ENCODE data around the gene ADAMTS12. TPM values are rescaled to one million over a fixed set of nuclear protein-coding genes. Genes with fewer than 3 reads are reported as not detected.

ADAMTS12 gene
- total and polyA plus RNA-seq, 2 experiments from 2014 or later = 9.1 to 17.1 TPM

- TF ChIP-seq, protein P1, sequence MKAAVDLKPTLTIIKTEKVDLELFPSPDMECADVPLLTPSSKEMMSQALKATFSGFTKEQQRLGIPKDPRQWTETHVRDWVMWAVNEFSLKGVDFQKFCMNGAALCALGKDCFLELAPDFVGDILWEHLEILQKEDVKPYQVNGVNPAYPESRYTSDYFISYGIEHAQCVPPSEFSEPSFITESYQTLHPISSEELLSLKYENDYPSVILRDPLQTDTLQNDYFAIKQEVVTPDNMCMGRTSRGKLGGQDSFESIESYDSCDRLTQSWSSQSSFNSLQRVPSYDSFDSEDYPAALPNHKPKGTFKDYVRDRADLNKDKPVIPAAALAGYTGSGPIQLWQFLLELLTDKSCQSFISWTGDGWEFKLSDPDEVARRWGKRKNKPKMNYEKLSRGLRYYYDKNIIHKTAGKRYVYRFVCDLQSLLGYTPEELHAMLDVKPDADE (IDR thresholded peaks at IDR 0.05) = no peak
- TF ChIP-seq EZH2 (IDR thresholded peaks at IDR 0.05; ENCODE audit: low read depth, unreplicated experiment) = no peak
- no peak for TF ChIP-seq ZNF114 (CRISPR knock-in tag; IDR thresholded peaks at IDR 0.05)
- TF ChIP-seq NANOG (IDR thresholded peaks at IDR 0.05; ENCODE audit: borderline replicate concordance) = no peak
- TF ChIP-seq ZNF462 (CRISPR knock-in tag; IDR thresholded peaks at IDR 0.05) = no peak
- no peak for TF ChIP-seq ZNF331 (CRISPR knock-in tag; IDR thresholded peaks at IDR 0.05; ENCODE audit: low read depth)
These were observed 179.1 kb downstream of the ADAMTS12 start (continued) for GRCh38 chr5:33712664-33713063.

- DNase-seq (ENCODE audit: low spot score) = no peak
- H3K36me3 Mint-ChIP-seq (ENCODE audit: low read depth) = peaks cover 34% of the 10 kb centered on the region; the same call in 2 of the 3 replicates
- H3K27ac Mint-ChIP-seq = no peak overlapping the region
- no peak overlapping the region for H3K4me2 ChIP-seq
- no peak overlapping the region for H3K4me3 Mint-ChIP-seq
- H3K4me3 ChIP-seq = no peak overlapping the region
- H3K4me1 Mint-ChIP-seq = no peaks in the 10 kb centered on the region
- no peaks in the 10 kb centered on the region for H3K36me3 ChIP-seq (ENCODE audit: insufficient read depth)
- no peaks in the 10 kb centered on the region for H3K27me3 ChIP-seq (ENCODE audit: insufficient read depth)
- H2AFZ ChIP-seq = no peak overlapping the region
- peaks cover 6% of the 10 kb centered on the region; the same call in 1 of the 2 replicates for H3K79me2 ChIP-seq (replicated peaks; ENCODE audit: insufficient read depth)
- H3K9me2 ChIP-seq (ENCODE audit: insufficient read depth) = peaks cover 3% of the 10 kb centered on the region; the same call in 1 of the 2 replicates
- peaks cover 2% of the 10 kb centered on the region for H3K27me3 Mint-ChIP-seq (ENCODE audit: insufficient read depth, low read depth, poor library complexity)
- H3F3A ChIP-seq (replicated peaks; ENCODE audit: low read depth) = no peaks in the 10 kb centered on the region
- H3K9me3 Mint-ChIP-seq = peaks cover 27% of the 10 kb centered on the region; the same call in 2 of the 3 replicates
- H4K20me1 ChIP-seq (replicated peaks; ENCODE audit: insufficient read depth) = no peaks in the 10 kb centered on the region
- 0 out of 2 replicates have a peak, but pooled peaks cover 7% of the 10 kb centered on the region for H3K4me1 ChIP-seq (ENCODE audit: insufficient read depth)
- ATAC-seq = no peak
- H3K27ac ChIP-seq (ENCODE audit: low read depth) = no peak overlapping the region
- TF ChIP-seq EZH2phosphoT487 (IDR thresholded peaks at IDR 0.05; ENCODE audit: unreplicated experiment) (no peak), POLR2AphosphoS5 (IDR thresholded peaks at IDR 0.05; ENCODE audit: low read depth) (no peak), EZH2 (IDR thresholded peaks at IDR 0.05; ENCODE audit: low read depth, unreplicated experiment) (no peak), STAT1 (IDR thresholded peaks at IDR 0.05; ENCODE audit: unreplicated experiment) (no peak), JUNB (IDR thresholded peaks at IDR 0.05; ENCODE audit: unreplicated experiment) (no peak), NANOG (IDR thresholded peaks at IDR 0.05; ENCODE audit: borderline replicate concordance) (no peak), ZNF331 (CRISPR knock-in tag; IDR thresholded peaks at IDR 0.05; ENCODE audit: low read depth) (no peak)
- TF ChIP-seq, protein P2, sequence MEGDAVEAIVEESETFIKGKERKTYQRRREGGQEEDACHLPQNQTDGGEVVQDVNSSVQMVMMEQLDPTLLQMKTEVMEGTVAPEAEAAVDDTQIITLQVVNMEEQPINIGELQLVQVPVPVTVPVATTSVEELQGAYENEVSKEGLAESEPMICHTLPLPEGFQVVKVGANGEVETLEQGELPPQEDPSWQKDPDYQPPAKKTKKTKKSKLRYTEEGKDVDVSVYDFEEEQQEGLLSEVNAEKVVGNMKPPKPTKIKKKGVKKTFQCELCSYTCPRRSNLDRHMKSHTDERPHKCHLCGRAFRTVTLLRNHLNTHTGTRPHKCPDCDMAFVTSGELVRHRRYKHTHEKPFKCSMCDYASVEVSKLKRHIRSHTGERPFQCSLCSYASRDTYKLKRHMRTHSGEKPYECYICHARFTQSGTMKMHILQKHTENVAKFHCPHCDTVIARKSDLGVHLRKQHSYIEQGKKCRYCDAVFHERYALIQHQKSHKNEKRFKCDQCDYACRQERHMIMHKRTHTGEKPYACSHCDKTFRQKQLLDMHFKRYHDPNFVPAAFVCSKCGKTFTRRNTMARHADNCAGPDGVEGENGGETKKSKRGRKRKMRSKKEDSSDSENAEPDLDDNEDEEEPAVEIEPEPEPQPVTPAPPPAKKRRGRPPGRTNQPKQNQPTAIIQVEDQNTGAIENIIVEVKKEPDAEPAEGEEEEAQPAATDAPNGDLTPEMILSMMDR (conservative IDR thresholded peaks at IDR 0.05; ENCODE audit: low read depth in 2 of 2) = no peak
- TF ChIP-seq, protein P3, sequence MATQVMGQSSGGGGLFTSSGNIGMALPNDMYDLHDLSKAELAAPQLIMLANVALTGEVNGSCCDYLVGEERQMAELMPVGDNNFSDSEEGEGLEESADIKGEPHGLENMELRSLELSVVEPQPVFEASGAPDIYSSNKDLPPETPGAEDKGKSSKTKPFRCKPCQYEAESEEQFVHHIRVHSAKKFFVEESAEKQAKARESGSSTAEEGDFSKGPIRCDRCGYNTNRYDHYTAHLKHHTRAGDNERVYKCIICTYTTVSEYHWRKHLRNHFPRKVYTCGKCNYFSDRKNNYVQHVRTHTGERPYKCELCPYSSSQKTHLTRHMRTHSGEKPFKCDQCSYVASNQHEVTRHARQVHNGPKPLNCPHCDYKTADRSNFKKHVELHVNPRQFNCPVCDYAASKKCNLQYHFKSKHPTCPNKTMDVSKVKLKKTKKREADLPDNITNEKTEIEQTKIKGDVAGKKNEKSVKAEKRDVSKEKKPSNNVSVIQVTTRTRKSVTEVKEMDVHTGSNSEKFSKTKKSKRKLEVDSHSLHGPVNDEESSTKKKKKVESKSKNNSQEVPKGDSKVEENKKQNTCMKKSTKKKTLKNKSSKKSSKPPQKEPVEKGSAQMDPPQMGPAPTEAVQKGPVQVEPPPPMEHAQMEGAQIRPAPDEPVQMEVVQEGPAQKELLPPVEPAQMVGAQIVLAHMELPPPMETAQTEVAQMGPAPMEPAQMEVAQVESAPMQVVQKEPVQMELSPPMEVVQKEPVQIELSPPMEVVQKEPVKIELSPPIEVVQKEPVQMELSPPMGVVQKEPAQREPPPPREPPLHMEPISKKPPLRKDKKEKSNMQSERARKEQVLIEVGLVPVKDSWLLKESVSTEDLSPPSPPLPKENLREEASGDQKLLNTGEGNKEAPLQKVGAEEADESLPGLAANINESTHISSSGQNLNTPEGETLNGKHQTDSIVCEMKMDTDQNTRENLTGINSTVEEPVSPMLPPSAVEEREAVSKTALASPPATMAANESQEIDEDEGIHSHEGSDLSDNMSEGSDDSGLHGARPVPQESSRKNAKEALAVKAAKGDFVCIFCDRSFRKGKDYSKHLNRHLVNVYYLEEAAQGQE (IDR thresholded peaks at IDR 0.05; ENCODE audit: unreplicated experiment) = no peak
These were observed 180.6 kb downstream of the ADAMTS12 start for GRCh38 chr5:33711094-33711679.

All from GM23338 (cell line).